HUES6 (cell line): ENCODE measurements around the gene NECTIN4.
A peak's percentile ranks its signal among the peaks of the same experiment; 100 is the strongest.

Experiments
- H3K27ac ChIP-seq: 2 replicates; pipeline ENCODE4 v1.7.0; 2013; ENCODE audit warnings: low read depth, mild to moderate bottlenecking, low read length, inconsistent platforms
- H3K27me3 ChIP-seq: 2 replicates; pipeline ENCODE4 v1.6.1; 2013; ENCODE audit warnings: low read length; ENCODE audit not compliant: control insufficient read depth, insufficient read depth
- H3K36me3 ChIP-seq: 2 replicates; pipeline ENCODE4 v1.6.1; 2013; ENCODE audit warnings: low read length; ENCODE audit not compliant: control insufficient read depth, insufficient read depth
- H3K4me1 ChIP-seq: 2 replicates; pipeline ENCODE4 v1.6.1; 2013; ENCODE audit warnings: low read length; ENCODE audit not compliant: control insufficient read depth, insufficient read depth
- H3K4me3 ChIP-seq: 2 replicates; pipeline ENCODE4 v1.5.1; 2013; ENCODE audit warnings: low read depth, low read length
- H3K9ac ChIP-seq: one replicate; pipeline ENCODE4 v1.6.1; 2013; ENCODE audit warnings: mild to moderate bottlenecking, low read length
- H3K9me3 ChIP-seq: 2 replicates; pipeline ENCODE4 v1.6.1; 2013; ENCODE audit warnings: low read depth, low read length; ENCODE audit not compliant: control insufficient read depth, insufficient read depth

Gene NECTIN4

DNA sequence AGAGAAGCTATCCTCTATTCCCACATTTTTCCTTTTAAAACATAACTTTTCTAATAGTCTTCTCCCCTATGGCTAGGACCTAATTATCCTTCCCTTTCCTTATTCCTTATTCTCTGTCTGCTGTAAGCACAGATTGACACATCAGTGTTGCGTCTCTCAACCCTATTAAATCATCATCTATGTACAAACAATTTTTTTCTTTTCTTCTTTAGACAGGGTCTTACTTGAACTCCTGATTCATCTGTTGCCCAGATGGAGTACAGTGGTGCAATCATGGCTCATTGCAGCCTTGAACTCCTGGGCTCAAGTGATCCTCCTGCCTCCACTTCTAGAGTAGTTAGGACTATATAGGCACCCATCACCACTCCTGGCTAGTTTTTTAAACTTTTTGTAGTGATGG is 17.1 kb upstream of the NECTIN4 start:
- H3K4me1 ChIP-seq = no peaks in the 10 kb centered on the region
- H3K27ac ChIP-seq = no peak overlapping the region
- peaks cover 17% of the 10 kb centered on the region for H3K36me3 ChIP-seq
- H3K9me3 ChIP-seq = no peaks in the 10 kb centered on the region
- H3K9ac ChIP-seq = no peak overlapping the region
- no peaks in the 10 kb centered on the region for H3K27me3 ChIP-seq
- no peak overlapping the region for H3K4me3 ChIP-seq

DNA sequence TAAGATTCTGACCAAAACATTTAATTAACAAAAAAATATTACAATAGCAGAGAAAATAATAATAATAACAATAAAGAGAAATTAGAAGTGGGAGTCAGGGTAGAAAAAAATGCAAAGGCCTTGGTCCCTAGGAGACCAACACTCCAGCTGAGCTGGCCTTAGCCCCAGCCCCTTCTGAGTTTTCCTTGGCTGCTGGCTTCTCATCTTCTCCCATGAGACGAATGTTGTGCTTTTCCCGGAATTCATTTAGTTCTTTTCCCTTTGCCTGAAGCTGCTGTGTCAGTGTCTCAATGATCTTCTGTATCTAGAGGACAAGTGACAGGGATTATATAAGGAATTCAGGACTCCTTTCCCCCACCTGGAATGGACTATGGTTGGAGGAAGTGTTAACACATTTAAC is 11.2 kb upstream of the NECTIN4 start:
- H3K27ac ChIP-seq = no peak overlapping the region
- no peaks in the 10 kb centered on the region for H3K9me3 ChIP-seq
- no peaks in the 10 kb centered on the region for H3K27me3 ChIP-seq
- peaks cover 26% of the 10 kb centered on the region for H3K36me3 ChIP-seq
- H3K9ac ChIP-seq = no peak overlapping the region
- H3K4me3 ChIP-seq = no peak overlapping the region
- no peaks in the 10 kb centered on the region; the same call in 1 of the 2 replicates for H3K4me1 ChIP-seq

- H3K9me3 ChIP-seq = no peaks in the 10 kb centered on the region
- no peaks in the 10 kb centered on the region for H3K27me3 ChIP-seq
- H3K36me3 ChIP-seq = peaks cover 26% of the 10 kb centered on the region
- no peak overlapping the region for H3K9ac ChIP-seq
- H3K27ac ChIP-seq = no peak overlapping the region
- peak overlapping the region; percentile 71 for H3K4me3 ChIP-seq
- no peaks in the 10 kb centered on the region; the same call in 1 of the 2 replicates for H3K4me1 ChIP-seq
Measured at GRCh38 chr1:161099090-161099802, 9.9 kb upstream of the NECTIN4 start.

DNA sequence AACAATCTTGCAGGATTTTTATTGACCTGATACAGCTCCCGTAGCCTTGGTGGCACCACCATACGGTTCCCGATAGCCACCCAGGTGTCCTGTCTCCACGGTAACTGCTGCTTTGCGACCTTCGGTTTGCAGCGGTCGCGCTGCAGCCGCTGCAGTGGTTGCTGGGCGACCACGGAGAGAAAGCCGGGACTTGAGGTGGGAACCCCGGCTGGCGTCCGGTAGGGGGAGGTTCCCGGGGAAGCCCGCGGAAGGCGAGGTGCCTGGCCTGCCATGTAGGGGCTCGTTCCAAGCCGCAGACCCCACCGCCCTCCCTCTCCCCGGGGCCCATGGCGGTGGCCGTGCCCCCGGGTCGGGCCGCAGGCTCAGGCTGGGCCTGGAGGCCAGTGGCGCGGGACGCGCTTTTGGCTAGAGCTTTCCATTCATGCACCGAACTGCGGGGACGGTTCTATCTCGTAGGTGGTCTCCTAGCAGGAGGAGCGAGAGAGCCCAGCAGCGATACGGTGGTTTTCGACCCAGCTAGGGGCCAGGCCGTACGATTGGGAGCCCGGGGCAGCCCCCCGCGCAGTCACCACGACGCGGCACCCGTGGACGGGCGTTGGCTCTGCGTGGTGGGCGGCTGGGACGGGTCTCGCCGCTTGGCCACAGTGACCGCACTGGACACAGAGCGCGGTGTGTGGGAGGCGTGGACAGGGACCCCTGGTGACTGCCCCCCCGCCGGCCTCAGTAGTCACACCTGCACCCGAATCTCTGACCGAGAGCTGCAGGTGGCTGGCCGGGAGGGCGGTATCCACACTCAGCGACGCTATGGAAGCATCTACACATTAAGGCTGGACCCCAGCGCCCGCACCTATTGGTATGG is 9.1 kb upstream of the NECTIN4 start, which contains the start of gene KLHDC9:
Gene KLHDC9, plus strand, starts transcription at position 152 of the 859 bp plus-strand sequence. Its CDS starts 175 bp downstream, at position 327.
- Histone ChIP-seq H3K9me3 (no peaks in the 10 kb centered on the region), H3K27me3 (no peaks in the 10 kb centered on the region), H3K4me3 (peak within 1 kb of the TSS; percentile 71), H3K36me3 (peaks cover 26% of the 10 kb centered on the region), H3K9ac (peak within 1 kb of the TSS; percentile 71), H3K4me1 (no peaks in the 10 kb centered on the region; the same call in 1 of the 2 replicates), H3K27ac (no peak within 1 kb of the TSS)

GRCh38 chr1:161096530-161096929 is 7.2 kb upstream of the NECTIN4 start:
- Histone ChIP-seq H3K4me3 (no peak overlapping the region), H3K36me3 (peaks cover 16% of the 10 kb centered on the region), H3K27me3 (no peaks in the 10 kb centered on the region), H3K9ac (no peak overlapping the region), H3K9me3 (no peaks in the 10 kb centered on the region), H3K27ac (no peak overlapping the region), H3K4me1 (no peaks in the 10 kb centered on the region; the same call in 1 of the 2 replicates)

DNA sequence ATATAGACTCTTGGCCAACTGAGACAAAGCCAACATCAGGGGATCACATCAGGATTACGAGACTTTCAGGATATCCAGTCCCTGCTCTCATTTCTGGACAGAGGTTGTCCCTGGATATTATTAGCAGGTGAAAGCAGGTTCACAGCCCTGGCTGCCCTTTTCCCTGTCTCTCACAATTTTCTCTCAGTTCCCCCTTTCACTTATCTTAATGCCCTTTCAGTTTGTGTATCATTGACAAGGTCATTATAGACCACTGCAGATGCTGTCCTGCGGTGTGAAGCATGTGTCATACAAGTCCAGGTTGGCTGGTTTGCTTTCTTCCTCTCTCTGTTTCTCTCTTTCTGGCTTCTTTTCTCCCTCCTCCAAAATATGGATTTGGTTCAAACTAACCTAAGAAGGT is 6.7 kb upstream of the NECTIN4 start:
- no peak overlapping the region for H3K9ac ChIP-seq
- H3K27ac ChIP-seq = no peak overlapping the region
- H3K4me1 ChIP-seq = no peaks in the 10 kb centered on the region; the same call in 1 of the 2 replicates
- H3K36me3 ChIP-seq = peaks cover 12% of the 10 kb centered on the region; the same call in 1 of the 2 replicates
- H3K9me3 ChIP-seq = no peaks in the 10 kb centered on the region
- H3K27me3 ChIP-seq = no peaks in the 10 kb centered on the region
- H3K4me3 ChIP-seq = no peak overlapping the region

DNA sequence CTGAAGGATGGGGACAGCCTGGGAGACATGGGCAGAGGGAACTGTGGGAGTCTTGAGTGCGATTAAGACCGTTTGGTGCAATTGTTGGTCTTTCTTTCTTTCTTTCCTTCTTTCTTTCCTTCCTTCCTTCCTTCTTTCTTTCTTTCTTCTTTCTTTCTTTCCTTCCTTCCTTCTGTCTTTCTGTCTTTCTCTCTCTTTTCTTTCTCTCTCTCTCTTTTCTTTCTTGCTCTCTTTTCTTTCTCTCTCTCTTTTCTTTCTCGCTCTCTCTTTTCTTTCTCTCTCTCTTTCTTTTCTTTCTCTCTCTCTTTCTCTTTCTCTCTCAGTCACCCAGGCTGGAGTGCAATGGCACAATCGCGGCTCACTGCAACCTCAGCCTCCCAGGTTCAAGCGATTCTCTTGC is 5.9 kb upstream of the NECTIN4 start:
- H3K4me1 ChIP-seq = no peaks in the 10 kb centered on the region; the same call in 1 of the 2 replicates
- H3K4me3 ChIP-seq = no peak overlapping the region
- H3K36me3 ChIP-seq = peaks cover 5% of the 10 kb centered on the region; the same call in 1 of the 2 replicates
- H3K9me3 ChIP-seq = no peaks in the 10 kb centered on the region
- no peaks in the 10 kb centered on the region for H3K27me3 ChIP-seq
- no peak overlapping the region for H3K27ac ChIP-seq
- H3K9ac ChIP-seq = no peak overlapping the region

DNA sequence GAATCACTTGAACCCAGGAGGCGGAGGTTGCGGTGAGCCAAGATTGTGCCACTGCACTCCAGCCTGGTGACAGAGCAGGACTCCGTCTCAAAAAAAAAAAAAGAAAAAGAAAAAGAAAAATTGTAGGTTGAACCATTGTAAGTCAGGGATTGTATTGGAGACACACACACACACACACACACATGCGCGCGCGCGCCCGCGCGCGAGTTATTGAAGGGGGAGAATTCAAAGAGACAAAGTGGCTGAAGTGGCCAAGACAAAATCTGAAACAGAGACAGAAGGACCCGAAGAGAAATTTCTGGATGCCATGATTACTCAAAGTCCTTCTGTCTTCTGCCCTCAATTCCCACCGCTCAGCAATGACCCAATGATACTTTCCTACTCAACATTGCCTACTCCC is 5.1 kb upstream of the NECTIN4 start:
- no peak overlapping the region for H3K4me3 ChIP-seq
- H3K27ac ChIP-seq = no peak overlapping the region
- no peaks in the 10 kb centered on the region for H3K27me3 ChIP-seq
- no peaks in the 10 kb centered on the region for H3K9me3 ChIP-seq
- H3K36me3 ChIP-seq = no peaks in the 10 kb centered on the region
- H3K4me1 ChIP-seq = no peaks in the 10 kb centered on the region; the same call in 1 of the 2 replicates
- H3K9ac ChIP-seq = no peak overlapping the region

- no peak overlapping the region for H3K9ac ChIP-seq
- H3K4me3 ChIP-seq = no peak overlapping the region
Measured at GRCh38 chr1:161092621-161093028, 3.3 kb upstream of the NECTIN4 start.

GRCh38 chr1:161091796-161092507 is 2.6 kb upstream of the NECTIN4 start:
- Histone ChIP-seq H3K9me3 (no peaks in the 10 kb centered on the region), H3K4me1 (no peaks in the 10 kb centered on the region; the same call in 1 of the 2 replicates), H3K27me3 (no peaks in the 10 kb centered on the region), H3K36me3 (no peaks in the 10 kb centered on the region), H3K9ac (no peak overlapping the region), H3K4me3 (no peak overlapping the region), H3K27ac (no peak overlapping the region)

More at GRCh38 chr1:161092621-161093028, 3.3 kb upstream of the NECTIN4 start:
- Histone ChIP-seq H3K27me3 (no peaks in the 10 kb centered on the region), H3K4me1 (no peaks in the 10 kb centered on the region; the same call in none of the 2 replicates), H3K9me3 (no peaks in the 10 kb centered on the region), H3K36me3 (no peaks in the 10 kb centered on the region), H3K27ac (no peak overlapping the region)
